Breast epithelium (tissue), 3 donors: ENCODE results near the gene BMPER.

Source experiments
- POLR2A ChIP-seq: fragments of 450-650 bp; IDR thresholded peaks from one replicate; pipeline ENCODE4 v1.6.1; 2016; ENCODE audit warnings: antibody characterized with exemption, mild to moderate bottlenecking, moderate library complexity
- POLR2AphosphoS5 ChIP-seq, 3 donors: sonication (generic); formaldehyde crosslinking; IDR thresholded peaks; one replicate each; pipeline ENCODE4 v1.6.1; 2017; ENCODE audit warnings: antibody characterized with exemption in 3 of 3
- TF ChIP-seq, protein P1 (sequence below), 3 donors: fragments of 450-650 bp; IDR thresholded peaks; one replicate each; pipeline ENCODE4 v1.5.1; 2016 to 2017; ENCODE audit warnings: antibody characterized with exemption in 3 of 3, mild to moderate bottlenecking in 3 of 3, moderate library complexity in 3 of 3

DNA sequence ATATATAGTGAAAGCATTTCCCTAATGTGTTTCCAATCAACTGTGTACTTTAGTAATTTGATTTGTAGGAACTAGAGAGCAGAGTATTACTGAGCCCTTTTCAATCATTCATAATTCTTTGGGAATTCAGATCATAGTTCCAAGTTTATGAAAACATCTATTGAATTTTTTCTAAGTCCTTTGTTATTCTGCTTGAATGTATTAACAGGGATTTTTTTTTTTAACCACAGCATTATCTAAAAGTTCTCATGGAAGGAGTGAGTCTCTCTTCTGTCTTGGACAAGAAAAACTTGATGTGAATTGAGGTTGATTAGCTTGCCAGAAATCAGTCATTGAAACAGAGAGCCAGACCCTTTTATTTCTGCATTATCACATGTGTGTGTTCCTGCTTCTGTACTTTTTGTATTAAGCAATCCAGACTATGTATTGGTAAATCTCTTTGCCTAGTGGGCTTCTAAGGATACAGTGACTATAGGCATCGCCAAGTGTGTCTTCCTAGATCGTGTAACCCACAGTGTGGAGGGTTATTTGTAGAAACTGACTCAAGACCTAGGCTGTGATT is 59.9 kb downstream of the BMPER start:
- TF ChIP-seq, protein P1, sequence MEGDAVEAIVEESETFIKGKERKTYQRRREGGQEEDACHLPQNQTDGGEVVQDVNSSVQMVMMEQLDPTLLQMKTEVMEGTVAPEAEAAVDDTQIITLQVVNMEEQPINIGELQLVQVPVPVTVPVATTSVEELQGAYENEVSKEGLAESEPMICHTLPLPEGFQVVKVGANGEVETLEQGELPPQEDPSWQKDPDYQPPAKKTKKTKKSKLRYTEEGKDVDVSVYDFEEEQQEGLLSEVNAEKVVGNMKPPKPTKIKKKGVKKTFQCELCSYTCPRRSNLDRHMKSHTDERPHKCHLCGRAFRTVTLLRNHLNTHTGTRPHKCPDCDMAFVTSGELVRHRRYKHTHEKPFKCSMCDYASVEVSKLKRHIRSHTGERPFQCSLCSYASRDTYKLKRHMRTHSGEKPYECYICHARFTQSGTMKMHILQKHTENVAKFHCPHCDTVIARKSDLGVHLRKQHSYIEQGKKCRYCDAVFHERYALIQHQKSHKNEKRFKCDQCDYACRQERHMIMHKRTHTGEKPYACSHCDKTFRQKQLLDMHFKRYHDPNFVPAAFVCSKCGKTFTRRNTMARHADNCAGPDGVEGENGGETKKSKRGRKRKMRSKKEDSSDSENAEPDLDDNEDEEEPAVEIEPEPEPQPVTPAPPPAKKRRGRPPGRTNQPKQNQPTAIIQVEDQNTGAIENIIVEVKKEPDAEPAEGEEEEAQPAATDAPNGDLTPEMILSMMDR (IDR thresholded peaks at IDR 0.05), result no peak
- TF ChIP-seq POLR2A (no peak), POLR2AphosphoS5 (IDR thresholded peaks at IDR 0.05) (no peak)
